ENCODE measurements around the gene ZKSCAN1. TPM values are rescaled to one million over a fixed set of nuclear protein-coding genes. Genes with fewer than 3 reads are reported as not detected.

ZKSCAN1 gene
- total RNA-seq, result 10 to 100 TPM; 61.8 to 68.2 TPM

DNA sequence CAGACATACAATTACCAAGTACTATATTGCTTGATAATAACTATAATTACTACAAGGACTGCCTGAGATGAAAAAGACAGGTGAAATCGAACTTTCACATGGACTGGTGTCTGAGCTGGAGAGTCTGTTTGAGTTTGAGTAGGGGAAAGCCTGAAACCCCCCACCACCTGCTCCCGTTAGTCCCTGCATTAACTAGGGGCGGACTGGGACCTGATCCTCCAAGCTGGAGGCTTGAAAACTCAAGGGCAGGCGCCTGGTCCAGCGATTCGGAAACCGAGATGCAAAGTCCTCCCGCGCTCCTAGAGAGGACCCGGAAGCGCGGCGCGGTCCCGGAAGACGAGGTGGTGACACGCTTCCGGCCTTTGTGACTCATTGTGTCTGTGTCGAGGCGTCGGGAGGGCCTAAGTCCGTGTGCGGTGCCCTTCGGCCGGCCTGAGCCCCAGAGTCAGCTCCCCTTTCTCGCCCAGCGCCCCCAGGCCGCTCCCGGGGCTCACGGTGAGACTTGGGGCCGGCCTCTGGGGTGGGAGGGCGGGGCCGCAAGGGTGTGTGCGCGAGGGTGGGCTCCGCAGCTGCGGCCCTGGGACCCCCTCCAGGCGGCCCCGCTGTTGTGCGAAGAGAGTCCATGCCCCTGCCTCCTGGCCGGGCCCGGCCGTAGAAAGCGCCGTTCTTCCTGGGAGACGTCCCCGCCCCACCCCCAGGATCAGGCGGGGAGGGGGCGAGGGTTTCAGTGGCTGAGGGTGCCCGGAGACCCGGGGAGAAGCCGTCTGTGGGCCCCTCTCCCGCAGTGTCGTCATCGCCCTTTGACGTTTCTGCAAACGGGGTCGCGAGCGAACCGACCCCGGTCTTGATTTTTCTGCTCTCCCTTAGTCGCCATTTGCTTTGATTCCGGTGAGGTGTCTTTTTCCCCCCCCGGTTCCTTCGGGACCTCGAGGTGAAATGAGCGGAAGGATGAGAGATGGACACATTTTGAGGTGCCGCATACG lies at the start of gene ZKSCAN1:
Gene ZKSCAN1, plus strand, starts transcription at position 365 of the 983 bp plus-strand sequence. CDS start 7,911 bp downstream, outside the sequence.

GRCh38 chr7:99975782-99976521 lies 39.4 kb upstream of the ZKSCAN1 start, which contains the start of gene AZGP1:
Gene AZGP1 (minus strand): TSS chr7:99976031. CDS start chr7:99976020, 11 bp downstream.

DNA sequence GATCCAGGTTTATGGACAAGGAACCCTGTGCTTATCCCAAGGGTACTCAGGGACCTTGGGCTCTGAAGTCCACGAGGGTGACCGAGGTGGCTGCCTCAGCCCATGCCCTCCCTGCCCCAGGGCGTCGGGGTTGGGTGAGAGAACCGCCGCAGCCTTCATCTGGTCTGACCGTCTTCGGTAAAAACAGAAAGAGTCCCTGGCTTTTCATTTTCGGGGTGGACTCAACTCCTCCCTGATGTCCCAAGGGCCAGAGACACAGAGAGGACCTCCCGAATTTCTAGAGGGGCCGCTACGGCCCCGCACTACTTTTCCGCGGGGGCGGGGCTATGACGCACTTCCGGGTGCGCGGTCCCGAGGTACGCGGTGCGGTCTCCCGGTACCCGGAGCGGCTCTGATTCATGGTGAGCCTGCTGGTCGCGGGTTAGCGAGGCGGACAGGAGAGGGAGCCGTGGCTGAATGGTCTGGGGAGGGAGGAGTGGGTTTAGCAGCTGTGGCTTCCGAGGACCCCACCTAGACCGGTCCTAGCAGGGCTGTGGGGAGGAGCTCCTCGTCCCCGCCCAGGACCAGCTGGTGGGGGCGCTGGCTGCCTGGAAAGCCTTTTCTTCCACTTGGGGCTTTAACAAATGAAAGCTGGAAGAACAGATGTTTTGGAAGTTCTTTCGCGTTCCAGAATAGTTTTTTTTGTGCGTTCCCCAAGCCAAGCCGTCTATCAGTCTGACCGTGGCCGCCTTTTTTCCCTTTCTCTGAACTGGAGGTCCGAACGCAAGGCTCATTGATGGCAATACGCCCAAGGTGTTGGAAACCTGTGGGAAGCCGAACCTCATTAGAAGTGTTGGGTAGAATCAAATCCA lies 34.3 kb downstream of the ZKSCAN1 start, which contains the start of gene ZSCAN21:
Gene ZSCAN21, plus strand, starts transcription at position 334 of the 851 bp plus-strand sequence. CDS start 7,233 bp downstream, outside the sequence.

GRCh38 chr7:100081535-100082102 lies 66.2 kb downstream of the ZKSCAN1 start, which contains the start of gene ZNF3:
Gene ZNF3 (minus strand): TSS chr7:100081723. CDS start chr7:100077357, 4,366 bp downstream.

GRCh38 chr7:100088621-100089457 lies 73.4 kb downstream of the ZKSCAN1 start, which contains the start of gene COPS6:
Gene COPS6 (plus strand): TSS chr7:100088969. CDS start chr7:100088991, 22 bp downstream.

Other genes starting within 250 kb of the ZKSCAN1 start
- gene CYP3A4, start 231.4 kb upstream of the ZKSCAN1 start, total RNA-seq, result not detected
- not detected for gene CYP3A43, start 187.6 kb upstream of the ZKSCAN1 start, total RNA-seq
- under 1 TPM in 1 of 2 experiments, not detected in 1; 0.25 TPM for gene OR2AE1, start 138.6 kb upstream of the ZKSCAN1 start, total RNA-seq
- 10 to 100 TPM; 33.9 to 35.2 TPM for gene TRIM4, start 96.1 kb upstream of the ZKSCAN1 start, total RNA-seq
- gene GJC3, start 86.0 kb upstream of the ZKSCAN1 start, total RNA-seq, result not detected
- gene AZGP1, start 39.6 kb upstream of the ZKSCAN1 start, total RNA-seq, result not detected
- 1 to 10 TPM; 6.7 to 7.3 TPM for gene ZSCAN21, start 34.2 kb downstream of the ZKSCAN1 start, total RNA-seq
- 10 to 100 TPM; 21.2 to 23.0 TPM for gene ZNF3, start 66.1 kb downstream of the ZKSCAN1 start, total RNA-seq
- 10 to 100 TPM; 67.0 to 69.1 TPM for gene COPS6, start 73.4 kb downstream of the ZKSCAN1 start, total RNA-seq
- gene MCM7, start 85.8 kb downstream of the ZKSCAN1 start, total RNA-seq, result 100 to 1,000 TPM; 219 to 229 TPM
- 10 to 100 TPM; 12.0 to 13.8 TPM for gene AP4M1, start 86.0 kb downstream of the ZKSCAN1 start, total RNA-seq
- gene TAF6, start 103.8 kb downstream of the ZKSCAN1 start, total RNA-seq, result 10 to 100 TPM; 49.0 to 53.3 TPM
- gene CNPY4, start 104.0 kb downstream of the ZKSCAN1 start, total RNA-seq, result 10 to 100 TPM; 35.7 to 40.9 TPM
- 1 to 10 TPM; 3.0 to 4.3 TPM for gene MBLAC1, start 111.4 kb downstream of the ZKSCAN1 start, total RNA-seq
- gene LAMTOR4, start 133.3 kb downstream of the ZKSCAN1 start, total RNA-seq, result 100 to 1,000 TPM; 170 to 180 TPM
- gene TRAPPC14, start 143.1 kb downstream of the ZKSCAN1 start, total RNA-seq, result 10 to 100 TPM; 52.0 to 52.2 TPM
- gene GAL3ST4, start 153.0 kb downstream of the ZKSCAN1 start, total RNA-seq, result 10 to 100 TPM; 14.8 to 14.9 TPM
- gene GPC2, start 161.8 kb downstream of the ZKSCAN1 start, total RNA-seq, result 10 to 100 TPM; 15.6 to 15.7 TPM
- 10 to 100 TPM; 15.7 to 16.1 TPM for gene STAG3, start 162.3 kb downstream of the ZKSCAN1 start, total RNA-seq
- 10 to 100 TPM; 70.9 to 72.5 TPM for gene PVRIG, start 204.4 kb downstream of the ZKSCAN1 start, total RNA-seq

All from activated naive CD4-positive, alpha-beta T cell treated with anti-CD3 and anti-CD28 coated beads, Interleukin-2, amount 10 ng/mL, durations not matched to agents 5 hours and 36 hours (primary cell).